ENCODE results near the gene ZNF385D.
"Not testable (repeated sequence)": the region's sequence is repeated elsewhere in the genome, so short reads cannot be mapped to it uniquely, and the experiment has no call there.

ZNF385D gene

DNA sequence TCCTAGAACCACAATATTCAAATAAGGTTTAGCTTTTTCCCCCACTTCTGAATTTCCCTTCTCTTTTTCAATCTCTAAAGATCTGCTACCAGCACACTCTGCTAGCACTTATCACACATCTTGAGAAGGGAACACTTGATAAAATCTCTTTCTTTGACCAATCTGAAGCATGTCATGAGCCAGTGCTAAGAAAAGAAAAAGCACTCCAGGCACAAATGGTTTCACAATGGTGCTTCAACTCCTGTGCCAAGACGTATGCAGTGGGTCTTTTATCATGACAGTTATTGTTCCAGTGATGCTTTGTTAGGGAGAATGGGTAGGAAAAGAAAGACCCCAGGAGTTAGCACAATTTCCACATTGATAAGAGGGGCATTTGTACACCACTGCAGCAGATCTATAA lies 248.4 kb downstream of the ZNF385D start:
- no peak for DNase-seq

GRCh38 chr3:21500834-21501233 lies 250.2 kb downstream of the ZNF385D start:
- DNase-seq: no peak

GRCh38 chr3:21490671-21491070 lies 260.3 kb downstream of the ZNF385D start:
- not testable (repeated sequence) for DNase-seq

- DNase-seq: no peak
Observed at GRCh38 chr3:21487520-21487919, 263.5 kb downstream of the ZNF385D start.

DNA sequence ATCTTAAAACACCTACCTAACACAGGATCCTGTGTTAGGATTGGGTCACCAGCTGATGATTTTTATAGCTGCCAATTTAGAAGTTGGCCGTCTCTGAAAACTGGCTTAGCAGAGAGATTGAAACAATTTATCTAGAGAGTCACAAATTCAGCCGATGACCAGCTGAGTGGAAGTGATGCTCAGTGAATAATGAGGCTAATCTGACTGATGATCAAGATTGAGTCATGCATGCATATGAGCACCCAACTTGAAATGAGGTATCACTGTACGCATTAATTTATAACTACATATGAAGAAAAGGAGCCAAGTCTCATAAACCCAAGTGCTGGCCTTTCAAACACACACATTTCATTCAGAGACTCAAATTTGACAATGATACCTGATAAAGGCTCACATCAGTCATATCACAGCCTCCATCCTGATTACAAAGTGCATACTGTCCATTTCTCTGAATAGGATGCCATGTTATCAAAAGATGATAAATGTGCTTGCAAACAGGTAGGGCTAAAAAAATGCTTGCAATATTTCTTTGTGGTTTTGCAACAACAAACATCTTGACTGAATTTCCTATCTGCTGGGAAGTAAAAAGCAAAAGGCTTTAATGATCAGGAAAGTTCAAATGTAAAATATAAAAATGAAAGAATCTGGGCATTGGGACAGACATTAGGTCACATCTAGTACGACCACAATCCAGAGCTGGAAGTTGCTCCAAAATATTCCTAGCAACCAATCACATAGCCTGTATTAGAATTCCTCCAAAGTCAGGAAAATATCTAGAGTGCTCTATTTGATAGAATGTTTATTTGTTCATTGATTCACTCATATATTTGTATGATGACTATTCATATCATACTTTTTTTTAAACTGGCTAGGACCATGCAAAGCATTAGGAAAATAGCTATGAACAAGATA lies 264.7 kb downstream of the ZNF385D start:
- DNase-seq: not testable (repeated sequence)

GRCh38 chr3:21484828-21485144 lies 266.2 kb downstream of the ZNF385D start:
- no peak for DNase-seq

- DNase-seq: no peak
Observed at GRCh38 chr3:21484057-21484827, 266.8 kb downstream of the ZNF385D start.

DNA sequence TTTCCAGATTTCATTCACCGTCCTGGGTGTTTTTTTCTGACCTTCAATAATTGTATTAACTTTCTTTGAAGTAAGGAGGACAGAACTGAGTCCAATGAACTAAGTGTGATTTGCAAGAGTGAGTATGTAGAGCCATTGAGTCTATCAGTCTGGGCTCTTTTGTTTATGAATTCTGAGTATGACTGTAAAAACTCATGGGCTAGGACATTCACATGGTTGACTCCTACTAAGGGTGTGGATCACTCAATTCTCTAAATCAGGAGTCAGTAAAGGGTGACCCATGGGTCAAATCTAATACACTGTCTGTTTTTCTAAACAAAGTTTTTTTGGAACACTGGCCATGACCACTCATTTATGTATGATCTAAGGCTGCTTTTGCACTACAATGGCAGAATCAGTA lies 269.0 kb downstream of the ZNF385D start:
- DNase-seq: no peak

DNA sequence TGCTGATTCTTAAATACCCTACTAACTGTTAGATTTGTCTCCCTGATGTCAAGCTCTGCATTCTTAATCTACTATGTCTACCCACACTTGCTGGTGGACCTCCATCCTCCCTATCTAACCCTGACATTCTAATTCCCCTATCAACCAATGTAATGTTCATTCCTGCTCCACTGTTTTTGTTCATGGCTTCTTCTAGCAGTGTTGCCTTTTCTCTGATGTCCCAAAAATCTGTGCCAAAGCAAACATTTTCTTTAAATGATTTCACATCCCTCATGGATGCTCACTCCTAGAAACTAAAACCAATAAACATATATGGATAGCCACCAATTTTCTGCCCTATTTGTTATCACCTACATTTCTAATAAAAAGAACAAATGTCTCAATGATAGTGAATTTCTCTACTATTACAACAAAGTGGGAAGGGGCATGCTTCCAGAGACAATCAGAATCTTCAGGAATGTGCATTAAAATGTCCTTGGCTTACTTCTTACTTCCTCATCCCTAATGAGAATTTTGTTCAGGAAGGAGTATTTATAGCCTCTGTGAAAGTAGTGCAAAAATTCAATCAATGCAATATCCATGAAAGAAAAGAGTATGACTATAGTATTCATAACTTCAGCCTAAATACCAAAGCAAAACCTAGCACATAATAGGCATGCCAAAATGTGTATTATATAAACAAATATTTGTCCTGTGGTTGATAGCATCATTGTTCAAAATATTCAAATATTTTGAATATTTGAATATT lies 273.3 kb downstream of the ZNF385D start:
- no peak for DNase-seq

DNA sequence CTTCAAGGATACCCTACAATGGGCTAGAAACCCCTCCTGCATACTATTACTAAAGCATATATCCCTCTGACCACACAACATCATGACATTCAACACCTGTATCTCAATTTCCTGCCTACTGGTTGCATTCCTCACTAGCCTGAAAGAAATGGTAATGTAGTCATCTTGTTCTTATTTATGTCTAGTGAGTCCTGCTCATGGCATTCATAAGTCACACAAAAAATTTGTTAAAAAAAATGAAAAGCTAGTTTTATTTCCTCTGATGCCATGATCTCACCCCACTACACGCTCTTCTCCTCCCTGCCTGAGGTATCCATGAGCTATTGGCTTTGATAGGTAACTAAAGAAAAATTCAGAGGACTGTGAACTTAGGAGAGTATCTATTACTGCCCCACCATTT lies 284.5 kb downstream of the ZNF385D start:
- DNase-seq: no peak

DNA sequence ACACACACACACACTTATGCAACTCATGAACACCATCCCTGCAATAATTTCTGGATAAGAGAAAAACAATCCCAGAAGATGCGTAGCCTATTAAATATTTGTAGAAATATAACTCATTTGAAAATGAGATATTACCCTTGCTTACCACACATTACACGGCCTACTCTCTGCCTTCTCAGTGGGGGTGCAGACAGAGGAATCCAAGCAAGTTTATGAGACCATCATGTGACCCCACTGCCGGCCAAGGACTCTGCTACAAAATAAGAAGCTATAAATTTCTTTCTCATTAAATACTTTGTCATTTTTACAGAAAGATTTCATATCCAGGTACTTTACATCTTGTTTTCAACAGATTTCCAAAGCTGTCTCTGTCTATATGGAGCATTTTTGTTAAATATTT lies 286.3 kb downstream of the ZNF385D start:
- DNase-seq: no peak

- DNase-seq: no peak
Observed at GRCh38 chr3:21463319-21463718, 287.7 kb downstream of the ZNF385D start.

- DNase-seq: no peak
Observed at GRCh38 chr3:21462141-21462540, 288.9 kb downstream of the ZNF385D start.

DNA sequence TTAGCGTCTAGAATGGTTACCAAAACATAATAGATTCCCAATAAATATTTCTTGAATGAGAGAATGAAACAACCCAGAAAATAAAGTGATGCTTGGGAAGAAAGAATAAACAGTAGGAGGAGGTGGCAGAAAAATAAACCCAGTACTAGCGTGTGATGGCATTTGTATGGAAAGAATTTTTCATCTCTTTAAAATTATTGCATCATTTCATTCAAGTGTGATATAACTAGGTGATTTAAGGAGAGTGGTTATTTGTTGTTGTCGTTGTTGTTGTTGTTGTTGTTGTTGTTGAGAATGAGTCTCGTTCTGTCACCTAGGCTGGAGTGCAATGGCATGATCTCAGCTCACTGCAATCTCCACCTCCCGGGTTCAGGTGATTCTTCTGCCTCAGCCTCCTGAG lies 293.9 kb downstream of the ZNF385D start:
- no peak for DNase-seq

DNA sequence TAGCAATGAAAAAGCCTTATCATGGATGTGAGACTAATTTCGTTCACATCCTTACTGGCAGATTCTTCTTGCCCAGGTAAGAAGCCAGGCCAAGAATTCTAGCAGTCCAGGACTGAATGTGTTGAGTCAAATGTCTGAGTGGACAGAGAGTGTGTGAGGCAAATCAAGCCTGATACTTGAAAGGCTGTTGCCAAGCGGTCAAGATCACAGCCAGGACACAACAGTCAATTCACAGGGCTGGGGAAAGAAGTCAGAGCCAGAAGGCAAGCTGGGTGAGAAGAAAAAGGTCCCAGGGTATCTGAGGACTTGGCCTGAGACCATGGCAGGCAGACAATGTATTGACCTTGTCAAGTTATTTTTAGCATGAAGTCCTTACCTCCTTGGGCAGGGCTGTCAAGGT lies 301.3 kb downstream of the ZNF385D start:
- no peak for DNase-seq

GRCh38 chr3:21447476-21448151 lies 303.4 kb downstream of the ZNF385D start:
- DNase-seq: no peak

DNA sequence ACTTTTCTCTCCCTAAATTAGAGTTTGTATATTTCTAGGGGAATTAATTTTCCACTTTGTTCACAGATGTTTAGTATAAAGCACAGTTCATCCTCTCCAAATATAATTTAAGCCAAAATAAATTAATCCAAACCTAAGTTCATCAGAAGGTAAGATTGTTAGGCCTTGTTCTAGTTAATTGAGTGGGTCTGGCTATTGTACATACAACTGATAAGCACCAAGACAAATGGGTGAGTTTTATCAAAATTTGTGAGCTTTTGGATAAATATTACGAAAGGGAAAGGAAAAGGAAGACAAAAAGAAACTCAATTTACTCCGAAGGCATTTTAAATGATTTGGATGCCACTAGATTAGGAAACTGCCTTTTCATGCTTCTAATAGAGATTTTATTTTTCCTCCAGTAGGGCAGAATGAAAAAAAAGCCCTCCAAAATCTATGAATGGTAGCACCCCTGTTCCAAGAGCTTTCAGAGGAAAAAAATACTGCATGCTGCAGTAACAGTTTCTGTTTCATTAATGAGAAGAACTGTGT lies 304.0 kb downstream of the ZNF385D start:
- DNase-seq: no peak

- no peak for DNase-seq
Observed at GRCh38 chr3:21446027-21446426, 305.0 kb downstream of the ZNF385D start.

DNA sequence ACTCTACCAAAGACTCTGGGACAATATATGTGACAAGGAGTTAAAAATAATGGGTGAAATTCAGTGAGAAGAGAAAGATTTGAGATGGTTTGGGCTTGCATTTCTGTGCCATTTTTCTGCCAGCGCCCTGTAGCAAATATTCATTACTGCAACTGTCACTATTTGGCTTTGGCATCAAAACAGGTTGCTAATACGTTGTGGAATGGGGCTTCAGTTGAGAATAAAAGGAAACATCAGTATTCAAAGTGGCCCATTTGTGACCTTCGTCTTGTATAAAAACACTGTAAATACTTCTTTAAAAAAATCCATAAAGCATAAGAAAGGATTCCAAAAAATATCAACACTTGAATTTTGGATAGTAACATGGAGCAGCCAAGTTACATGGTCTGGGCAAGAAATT lies 309.2 kb downstream of the ZNF385D start:
- DNase-seq: no peak

- DNase-seq: no peak
Observed at GRCh38 chr3:21436835-21437234, 314.2 kb downstream of the ZNF385D start.

GRCh38 chr3:21435871-21436270 lies 315.1 kb downstream of the ZNF385D start:
- DNase-seq: no peak

- no peak for DNase-seq
Observed at GRCh38 chr3:21434310-21434709, 316.7 kb downstream of the ZNF385D start.

DNA sequence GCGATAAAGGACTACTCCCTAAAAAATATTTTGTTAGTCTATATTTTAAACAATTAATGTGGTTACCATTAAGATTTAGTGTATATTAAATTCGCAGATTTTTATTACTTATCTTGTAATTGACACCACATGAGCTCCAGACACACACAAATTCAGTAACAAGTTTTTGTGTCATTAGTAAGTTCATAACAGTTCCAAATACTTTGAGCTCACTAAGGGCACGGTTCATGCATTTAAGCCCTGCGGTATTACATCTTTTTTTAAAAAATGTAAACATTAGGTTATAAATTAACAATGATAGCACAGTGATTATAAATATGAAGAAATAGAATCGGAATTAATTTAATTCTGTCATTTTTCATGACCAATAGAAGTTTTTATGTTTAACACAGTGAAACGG lies 317.3 kb downstream of the ZNF385D start:
- no peak for DNase-seq

Measured in SIG-M5 (cell line).